Adipose tissue (tissue), 3 donors: ENCODE measurements around the gene VWA7. TPM values are rescaled to one million over a fixed set of nuclear protein-coding genes. Genes with fewer than 3 reads are reported as not detected.

ENCODE experiments used
- H3K27ac ChIP-seq: one replicate; pipeline ENCODE4 v1.5.1; 2013; ENCODE audit warnings: low read depth, low read length
- WGBS, 3 donors: extraction: QIAGEN DNeasy Blood & Tissue Kit; methylation state at CpG; one replicate each; pipeline ENCODE4 v1.1.7; 2013; 5-methylcytosine and 5-hydroxymethylcytosine counted together
- polyA plus RNA-seq, 3 donors: library from polyadenylated mRNA; stranded (reverse); fragments of 200-250 nt; gene quantifications; one replicate each; pipeline ENCODE4 v1.2.3, GENCODE V29; 2013
- donor health status: healthy with polysubstance abuse.
- donor health status: Bipolar disorder and iron deficiency.
- donor health status: healthy.

The VWA7 gene
- polyA plus RNA-seq, 3 donors: 0.61 to 2.1 TPM; not detected in 1

GRCh38 chr6:31737991-31738979 is 38.8 kb downstream of the VWA7 start:
- whole genome bisulfite sequencing, 3 donors: 5 to 8% (median 8%) methylated on average over 6 of the region's 6 CpGs
- H3K27ac ChIP-seq: peak overlapping the region; percentile 68

DNA sequence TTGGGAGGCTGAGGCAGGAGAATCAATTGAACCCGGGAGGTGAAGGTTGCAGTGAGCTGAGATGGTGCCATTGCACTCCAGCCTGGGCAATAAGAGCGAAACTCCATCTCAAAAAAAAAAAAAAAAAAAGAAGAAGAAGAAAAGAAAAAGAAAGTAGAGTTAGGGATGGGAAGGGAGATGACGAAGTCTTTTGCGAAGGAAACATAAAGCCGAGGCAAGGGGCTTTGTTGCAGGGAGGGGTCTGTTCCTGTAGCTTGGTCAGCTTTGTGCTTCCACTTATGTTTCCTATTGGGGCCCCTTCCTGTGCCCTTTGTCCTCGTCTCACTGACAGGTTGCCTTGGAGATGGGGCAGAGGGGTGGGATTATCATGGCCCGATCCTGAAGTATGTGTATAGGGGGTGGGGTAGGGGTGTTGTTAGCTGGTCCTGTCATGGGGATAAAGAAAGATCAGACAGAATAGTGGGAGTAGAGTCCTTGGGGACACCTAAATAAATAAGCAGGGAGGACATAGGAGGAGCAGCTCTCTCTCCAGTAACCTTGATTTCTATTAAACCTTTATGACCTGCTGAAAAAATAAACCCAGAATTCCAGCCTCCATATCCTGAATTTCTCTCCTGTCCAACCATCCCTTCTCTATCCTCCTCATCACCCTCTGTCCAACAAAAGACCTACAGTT is 39.7 kb downstream of the VWA7 start:
- peak overlapping the region; percentile 68 for H3K27ac ChIP-seq
- 21 to 49% (median 23%) methylated on average over 6 to 7 of the region's 7 CpGs for WGBS, 3 donors

DNA sequence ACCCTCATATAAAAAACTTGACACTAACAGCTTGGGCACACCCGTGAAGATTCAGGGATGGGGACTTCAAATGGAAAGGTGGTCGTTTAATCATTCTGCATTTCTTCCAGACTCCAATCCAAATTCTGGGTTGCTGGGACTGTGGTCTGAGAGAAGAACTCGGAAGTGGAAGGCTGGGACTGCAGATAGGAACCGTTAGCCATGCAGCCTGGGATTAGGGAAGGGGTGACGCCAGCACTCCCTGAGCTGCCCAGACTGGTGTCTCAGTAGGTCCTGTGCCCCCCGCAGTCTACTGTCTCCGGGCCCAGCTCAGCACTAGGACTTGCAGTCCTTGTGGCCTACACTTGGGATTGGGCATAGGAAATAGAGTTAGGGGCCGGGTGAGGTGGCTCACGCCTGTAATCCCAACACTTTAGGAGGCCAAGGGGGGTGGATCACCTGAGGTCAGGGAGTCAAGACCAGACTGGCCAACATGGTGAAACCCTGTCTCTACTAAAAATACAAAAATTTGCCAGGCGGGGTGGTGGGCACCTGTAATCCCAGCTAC is 40.3 kb downstream of the VWA7 start:
- 19 to 40% (median 21%) methylated on average over 10 of the region's 10 CpGs for WGBS, 3 donors
- H3K27ac ChIP-seq: peak overlapping the region; percentile 79

DNA sequence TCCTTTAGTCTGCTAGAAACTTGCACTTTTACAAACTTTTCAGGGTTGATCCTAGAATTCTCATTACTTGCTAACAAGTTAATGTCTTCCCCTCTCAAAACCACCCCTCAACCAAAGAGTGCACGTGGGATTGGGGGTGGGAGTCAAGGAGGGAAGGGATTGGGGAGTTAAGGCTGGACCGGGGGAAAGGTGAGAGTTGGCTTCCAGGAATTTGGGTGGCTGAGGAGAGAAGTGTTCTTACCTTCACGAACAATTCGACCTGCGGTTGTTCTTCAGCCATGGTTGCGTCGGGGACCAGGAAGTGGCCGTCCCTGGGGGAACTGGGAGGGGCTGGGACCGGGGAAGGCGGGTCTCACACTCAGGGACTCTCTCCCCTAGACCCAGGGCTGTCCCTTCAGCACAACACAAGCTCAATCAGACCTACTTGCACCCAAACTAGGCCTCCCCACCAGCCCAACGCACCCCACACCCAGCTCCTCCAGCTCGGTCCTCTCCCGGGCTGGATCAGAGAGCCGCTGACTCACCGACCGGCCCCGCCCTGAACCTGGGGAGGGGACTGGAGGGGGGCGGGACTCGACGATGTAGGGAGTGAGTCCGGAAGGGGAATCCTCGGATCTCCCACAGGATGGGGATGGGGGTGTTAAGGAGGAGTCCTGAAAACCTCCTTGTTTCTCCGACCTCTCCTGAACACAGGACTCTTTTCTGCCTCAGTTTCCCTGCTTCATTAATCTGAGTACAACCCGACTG is 40.9 kb downstream of the VWA7 start, which contains the start of gene CLIC1:
CLIC1 (minus strand) TSS at position 510 of the 747 bp plus-strand sequence; CDS start at position 280, 230 bp downstream.
- WGBS, 3 donors: 0 to 1% (median 0%) methylated on average over 23 to 24 of the region's 24 CpGs
- H3K27ac ChIP-seq: peak within 1 kb of the TSS; percentile 79

GRCh38 chr6:31734821-31735406 is 42.2 kb downstream of the VWA7 start:
- 0 to 29% (median 1%) methylated on average over 17 to 18 of the region's 18 CpGs for WGBS, 3 donors
- H3K27ac ChIP-seq: peak overlapping the region; percentile 5

- H3K27ac ChIP-seq: peak overlapping the region; percentile 44
- WGBS, 3 donors: 7 to 94% (median 8%) methylated on average over 2 of the region's 2 CpGs
These were observed 42.8 kb downstream of the VWA7 start for GRCh38 chr6:31734247-31734820.

GRCh38 chr6:31733734-31734133 is 43.4 kb downstream of the VWA7 start:
- WGBS, 3 donors: 82 to 88% (median 84%) methylated on average over 4 of the region's 4 CpGs
- H3K27ac ChIP-seq: peak overlapping the region; percentile 44

GRCh38 chr6:31732029-31732428 is 45.1 kb downstream of the VWA7 start:
- no peak overlapping the region for H3K27ac ChIP-seq
- WGBS, 3 donors: 63 to 71% (median 66%) methylated on average over 3 of the region's 3 CpGs

GRCh38 chr6:31730631-31731086 is 46.5 kb downstream of the VWA7 start:
- WGBS, 3 donors: 83 to 92% (median 86%) methylated on average over 11 of the region's 11 CpGs
- H3K27ac ChIP-seq: no peak overlapping the region

GRCh38 chr6:31729979-31730630 is 47.0 kb downstream of the VWA7 start:
- no peak overlapping the region for H3K27ac ChIP-seq
- WGBS, 3 donors: 2 to 10% (median 3%) methylated on average over 46 of the region's 46 CpGs

DNA sequence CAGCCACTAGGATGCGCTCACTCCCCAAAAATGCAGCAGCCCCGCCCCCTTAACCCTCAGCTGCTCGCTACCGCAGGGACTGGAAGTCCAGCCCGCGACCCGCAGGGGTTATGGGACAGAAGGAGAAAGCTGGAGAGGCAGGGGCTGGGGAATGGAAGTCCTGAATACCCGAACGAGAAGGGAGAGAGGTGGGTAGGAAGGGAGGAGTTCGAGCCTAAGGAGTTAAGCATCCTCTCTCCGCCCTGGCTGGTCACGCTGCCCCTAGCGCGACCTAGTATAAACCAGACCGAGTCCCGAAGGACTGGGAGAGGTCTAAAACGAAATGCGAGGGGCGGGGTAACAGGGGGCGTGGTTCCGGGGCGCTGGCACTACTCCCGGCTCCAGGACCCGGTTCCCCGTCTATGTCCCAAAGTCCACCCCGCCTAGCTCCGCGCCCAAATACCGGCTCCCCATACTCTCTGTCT is 47.6 kb downstream of the VWA7 start:
- WGBS, 3 donors: 0 to 1% (median 1%) methylated on average over 28 to 29 of the region's 29 CpGs
- no peak overlapping the region for H3K27ac ChIP-seq

DNA sequence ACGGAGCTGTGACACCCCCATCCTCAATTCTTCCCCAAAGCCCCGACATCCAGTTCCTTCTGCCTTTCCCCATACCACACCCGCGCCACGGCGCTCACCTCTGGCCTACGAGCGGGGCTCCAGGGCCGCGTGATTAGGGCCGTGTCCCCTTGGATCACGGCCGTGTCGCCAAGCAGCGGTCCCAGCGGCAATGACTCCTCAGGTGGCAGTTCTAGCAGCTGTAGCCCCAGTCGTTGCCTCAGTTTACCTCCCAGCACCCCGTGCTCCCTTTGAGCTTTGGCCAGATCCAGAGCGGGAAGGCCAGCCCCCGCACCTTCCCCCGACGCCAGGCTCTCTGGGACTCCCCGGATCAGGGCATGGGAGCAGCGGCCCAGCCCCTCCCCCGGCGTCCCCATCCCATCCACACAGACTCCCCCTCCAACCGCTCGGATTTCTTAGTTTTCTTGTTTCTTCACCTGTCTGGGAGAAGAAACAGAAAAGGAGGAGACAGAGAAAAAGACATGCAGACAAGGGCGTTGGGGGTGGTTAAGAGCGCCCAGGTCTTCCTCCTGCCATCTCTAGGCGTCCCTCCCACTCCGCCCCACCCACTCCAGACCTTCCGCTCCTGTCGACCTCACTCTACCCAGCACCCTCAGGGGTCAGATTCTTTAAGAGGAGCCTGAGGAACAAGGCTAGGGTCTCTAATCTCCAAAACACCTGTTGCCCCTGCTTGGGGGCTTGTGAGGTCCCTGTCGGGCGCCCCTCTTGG is 48.2 kb downstream of the VWA7 start, which contains the start of gene DDAH2:
DDAH2 (minus strand) TSS at position 533 of the 748 bp plus-strand sequence; CDS start at position 395, 138 bp downstream.
- 17 to 19% (median 17%) methylated on average over 36 of the region's 36 CpGs for WGBS, 3 donors
- H3K27ac ChIP-seq: peak within 1 kb of the TSS; percentile 17

GRCh38 chr6:31727717-31728671 is 49.1 kb downstream of the VWA7 start:
- 67 to 74% (median 71%) methylated on average over 40 to 41 of the region's 41 CpGs for WGBS, 3 donors
- H3K27ac ChIP-seq: peak overlapping the region; percentile 17

DNA sequence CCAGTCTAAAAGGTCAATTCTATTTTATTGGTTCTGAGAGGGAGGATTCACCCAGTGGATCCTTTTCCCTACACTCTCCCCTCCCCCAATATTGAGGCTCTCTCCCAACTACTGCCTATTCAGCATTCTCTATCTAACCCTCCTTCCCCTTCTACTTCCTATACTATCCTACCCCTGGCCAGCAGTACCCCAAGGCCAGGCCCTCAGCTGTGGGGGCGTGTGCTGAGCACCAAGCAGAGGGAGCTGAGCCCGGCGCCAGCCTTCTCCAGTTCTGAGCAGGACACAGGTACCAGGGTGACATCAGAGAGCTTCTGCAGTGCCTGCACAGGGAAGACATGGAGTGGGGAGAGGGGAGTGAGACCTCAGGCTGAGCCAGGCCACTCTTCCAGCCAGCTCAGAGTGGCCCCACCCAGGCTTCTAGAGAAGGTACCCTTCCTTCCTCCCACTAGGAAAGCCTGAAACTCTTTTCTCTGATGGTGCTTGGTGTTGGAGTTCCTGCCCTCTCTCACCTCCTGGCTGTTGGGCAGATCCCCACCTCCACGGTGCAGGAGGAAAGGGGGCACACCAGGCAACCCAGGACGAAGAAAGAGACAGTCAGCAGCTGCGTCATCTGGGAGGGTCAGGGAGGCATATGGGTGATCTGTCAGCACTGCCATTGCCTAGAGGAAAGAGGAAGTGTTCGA is 50.0 kb downstream of the VWA7 start:
- WGBS, 3 donors: 62 to 72% (median 63%) methylated on average over 7 of the region's 7 CpGs
- H3K27ac ChIP-seq: no peak overlapping the region
